SK-N-SH (cell line): ENCODE results near the gene HECW1. TPM values are rescaled to one million over a fixed set of nuclear protein-coding genes. Genes with fewer than 3 reads are reported as not detected.

Experiments used
- CTCF ChIA-PET: fragments of 300-600, 350-600 bp; formaldehyde crosslinking; extraction: SDS; loops from one replicate; lab custom pipeline; 2021; lab: Yijun Ruan, JAX
- POLR2A ChIA-PET: fragments of 350-600 bp; sonication (Branson Sonifier 250); formaldehyde crosslinking; extraction: SDS; loops from one replicate; lab custom pipeline; 2020; ENCODE audit warnings: antibody characterized with exemption, inconsistent platforms; lab: Yijun Ruan, JAX
- DNase-seq: peaks from one replicate; pipeline ENCODE4 v3.0.0; 2012
- H2AFZ ChIP-seq: fragments of 200-600 bp; sonication (generic); 2 replicates; pipeline ENCODE4 v1.8.1; 2016; ENCODE audit warnings: antibody characterized with exemption, mild to moderate bottlenecking, low read depth
- H3F3A ChIP-seq: fragments of 200-600 bp; sonication (generic); replicated peaks from 2 replicates; pipeline ENCODE3; 2016; ENCODE audit warnings: antibody characterized with exemption, mild to moderate bottlenecking; ENCODE audit not compliant: insufficient read depth
- H3K27ac ChIP-seq, 2 experiments: fragments of 200-500 bp in 1 of 2; fragments of 200-600 bp in 1 of 2; sonication (Bioruptor generic) in 1 of 2; sonication (generic), shearing (Covaris generic) in 1 of 2; 2 replicates each; pipeline versions ENCODE4 v1.5.1 to v1.6.1; 2014 to 2016; ENCODE audit warnings: low read depth in 2 of 2, inconsistent platforms in 1 of 2, low read length in 1 of 2, mild to moderate bottlenecking in 1 of 2, mixed read lengths in 1 of 2
- H3K27me3 ChIP-seq: fragments of 200-600 bp; sonication (generic), shearing (Covaris generic); 2 replicates; pipeline ENCODE4 v1.6.1; 2016; ENCODE audit warnings: mixed run types; ENCODE audit not compliant: insufficient read depth
- H3K36me3 ChIP-seq, 2 experiments: fragments of 200-500 bp in 1 of 2; fragments of 200-600 bp in 1 of 2; sonication (Bioruptor generic) in 1 of 2; sonication (generic) in 1 of 2; replicated peaks in 1 of 2; 2 replicates each; pipeline versions ENCODE3 to v1.5.1; 2014 to 2016; ENCODE audit warnings: low read length in 1 of 2, mild to moderate bottlenecking in 1 of 2; ENCODE audit not compliant: insufficient read depth in 2 of 2, control insufficient read depth in 1 of 2
- H3K4me1 ChIP-seq, 2 experiments: fragments of 200-500 bp in 1 of 2; fragments of 200-600 bp in 1 of 2; sonication (Bioruptor generic) in 1 of 2; sonication (generic), shearing (Covaris generic) in 1 of 2; 2 replicates each; pipeline versions ENCODE4 v1.5.1 to v1.6.1; 2014 to 2016; ENCODE audit warnings: low read depth in 1 of 2, low read length in 1 of 2, mixed run types in 1 of 2; ENCODE audit not compliant: insufficient read depth in 2 of 2, control insufficient read depth in 1 of 2
- H3K4me2 ChIP-seq: fragments of 200-600 bp; sonication (generic), shearing (Covaris generic); 2 replicates; pipeline ENCODE4 v1.6.1; 2017; ENCODE audit warnings: mixed run types
- H3K4me3 ChIP-seq, 2 experiments: fragments of 200-500 bp in 1 of 2; fragments of 200-600 bp in 1 of 2; sonication (Bioruptor generic) in 1 of 2; sonication (generic), shearing (Covaris generic) in 1 of 2; 2 replicates each; pipeline versions ENCODE4 v1.5.1 to v1.8.1; 2014 to 2016; ENCODE audit warnings: low read depth in 2 of 2, inconsistent platforms in 1 of 2, low read length in 1 of 2, mild to moderate bottlenecking in 1 of 2, mixed read lengths in 1 of 2, moderate library complexity in 1 of 2
- H3K79me2 ChIP-seq: fragments of 200-600 bp; sonication (generic); 2 replicates; pipeline ENCODE4 v1.8.1; 2017; ENCODE audit warnings: mild to moderate bottlenecking; ENCODE audit not compliant: insufficient read depth
- H3K9ac ChIP-seq: fragments of 200-600 bp; sonication (generic); 2 replicates; pipeline ENCODE4 v1.6.1; 2017; ENCODE audit warnings: mixed run types
- H3K9me2 ChIP-seq: fragments of 200-600 bp; sonication (generic); 2 replicates; pipeline ENCODE4 v1.6.1; 2017; ENCODE audit warnings: mixed run types
- H3K9me3 ChIP-seq: fragments of 200-600 bp; sonication (generic); 2 replicates; pipeline ENCODE4 v1.6.1; 2017; ENCODE audit warnings: mixed run types, mild to moderate bottlenecking, moderate library complexity
- H4K20me1 ChIP-seq: fragments of 200-600 bp; sonication (generic); 2 replicates; pipeline ENCODE4 v1.6.1; 2017; ENCODE audit warnings: mild to moderate bottlenecking, mixed run types; ENCODE audit not compliant: insufficient read depth
- CHD2 ChIP-seq: fragments of 150-350 bp; IDR thresholded peaks from 2 replicates; pipeline ENCODE4 v1.6.1; 2018; ENCODE audit warnings: low read length; ENCODE audit not compliant: partially characterized antibody
- EP300 ChIP-seq, 2 experiments: IDR thresholded peaks; 2 replicates each; pipeline versions ENCODE4 v1.4.0 to v1.6.1; 2012; ENCODE audit warnings: borderline replicate concordance in 1 of 2, low read depth in 1 of 2, low read length in 1 of 2
- EZH2phosphoT487 ChIP-seq: fragments of 200-600 bp; sonication (generic); IDR thresholded peaks from 2 replicates; pipeline ENCODE4 v1.6.1; 2017; ENCODE audit warnings: low read depth, mixed run types, mild to moderate bottlenecking, antibody characterized with exemption, moderate library complexity, borderline replicate concordance
- FOSL2 ChIP-seq: IDR thresholded peaks from 2 replicates; pipeline ENCODE4 v1.4.0; 2012; ENCODE audit warnings: low read depth, mild to moderate bottlenecking, moderate library complexity, borderline replicate concordance
- FOXJ3 ChIP-seq: sonication (generic); formaldehyde crosslinking; IDR thresholded peaks from 2 replicates; pipeline ENCODE4 v1.5.1; 2020; ENCODE audit warnings: mild to moderate bottlenecking, missing genetic modification reagents
- JUND ChIP-seq: IDR thresholded peaks from 2 replicates; pipeline ENCODE4 v1.4.0; 2012
- MXI1 ChIP-seq: IDR thresholded peaks from 2 replicates; pipeline ENCODE4 v1.6.1; 2012; ENCODE audit warnings: mild to moderate bottlenecking, low read depth, low read length, improper control_type of control experiment
- RAD21 ChIP-seq: IDR thresholded peaks from 2 replicates; pipeline ENCODE4 v1.6.1; 2012; ENCODE audit warnings: mild to moderate bottlenecking, low read length
- SIN3A ChIP-seq: IDR thresholded peaks from 2 replicates; pipeline ENCODE4 v1.6.1; 2012; ENCODE audit warnings: low read depth, mild to moderate bottlenecking, low read length, moderate library complexity, borderline replicate concordance
- SMC3 ChIP-seq: IDR thresholded peaks from 2 replicates; pipeline ENCODE4 v1.6.1; 2012; ENCODE audit warnings: low read depth, low read length, improper control_type of control experiment
- TCF12 ChIP-seq: IDR thresholded peaks from 2 replicates; pipeline ENCODE4 v1.4.0; 2012
- YY1 ChIP-seq: IDR thresholded peaks from 2 replicates; pipeline ENCODE4 v1.4.0; 2012; ENCODE audit warnings: low read depth, mild to moderate bottlenecking
- WGBS: methylation state at CpG from one replicate; pipeline ENCODE4 v1.1.6; 2017; ENCODE audit warnings: low lambda C conversion rate; 5-methylcytosine and 5-hydroxymethylcytosine counted together
- polyA plus RNA-seq, 3 experiments: library from polyadenylated mRNA; depleted of rRNA; stranded (reverse); fragments of >200 nt; gene quantifications; 2 replicates each; pipeline ENCODE4 v1.2.3, GENCODE V29; 2012
- TF ChIP-seq, protein P1 (sequence below): fragments of 150-350 bp; IDR thresholded peaks from 2 replicates; pipeline ENCODE4 v1.6.1; 2016; ENCODE audit warnings: mild to moderate bottlenecking, low read depth, low read length
- TF ChIP-seq, protein P2 (sequence below): IDR thresholded peaks from 2 replicates; pipeline ENCODE4 v1.4.0; 2012; ENCODE audit warnings: low read depth, borderline replicate concordance
- TF ChIP-seq, protein P3 (sequence below): fragments of 150-350 bp; IDR thresholded peaks from 2 replicates; pipeline ENCODE4 v1.6.1; 2017; ENCODE audit warnings: antibody characterized with exemption, low read length, low read depth, borderline replicate concordance

Gene HECW1
- polyA plus RNA-seq, 1 of the 3 experiments (the other 2 are of a cell fraction) = not detected

DNA sequence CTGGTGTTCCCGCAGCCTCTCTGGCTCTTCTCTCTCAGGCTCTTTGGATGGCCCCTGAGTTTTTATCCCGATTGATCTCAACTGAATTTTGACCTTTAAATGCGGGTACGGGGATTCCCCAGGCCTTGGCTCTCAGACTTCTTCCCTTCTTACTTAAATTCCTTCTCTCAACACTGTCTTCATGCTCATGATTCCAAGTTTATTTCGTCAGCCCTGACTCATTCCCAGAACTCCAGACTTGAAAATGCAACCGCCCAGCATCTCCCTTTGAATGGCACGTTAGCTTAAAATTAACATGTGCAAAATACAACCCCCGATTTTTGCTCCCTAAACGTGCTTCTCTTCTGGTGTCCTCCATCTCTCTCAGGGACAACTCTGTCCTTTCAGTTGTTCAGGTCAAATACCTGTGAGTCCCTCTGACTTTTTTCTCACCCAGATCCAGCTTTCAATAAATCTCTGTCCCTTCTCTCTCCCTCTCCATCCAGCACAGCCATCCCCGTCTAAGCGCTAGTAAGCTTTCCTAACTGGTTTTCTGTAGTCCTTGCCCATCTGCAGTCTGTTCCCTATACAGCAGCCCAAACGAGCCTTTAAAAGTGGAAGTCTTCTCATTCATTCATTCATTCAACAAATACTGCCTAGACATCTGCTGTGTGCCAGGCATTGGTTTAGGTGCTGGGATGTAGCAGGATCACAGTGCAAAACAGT is 7.1 kb downstream of the HECW1 start:
- DNase-seq = no peak
- H3K27me3 ChIP-seq = peaks cover 64% of the 10 kb centered on the region
- H3K4me3 ChIP-seq = no peak overlapping the region
- TF ChIP-seq TCF12 (0 out of 2 replicates have a peak, but pooled peaks have one; percentile 14), YY1 (no peak), EP300 (IDR thresholded peaks at IDR 0.05; ENCODE audit: borderline replicate concordance in 1 of 2, low read depth in 1 of 2, low read length in 1 of 2) (no peak), RAD21 (no peak), SIN3A (no peak), FOSL2 (peak; percentile 61; the same call in 1 of the 2 replicates), JUND (peak; percentile 59), MXI1 (no peak), EZH2phosphoT487 (no peak), SMC3 (no peak), CHD2 (no peak), FOXJ3 (CRISPR knock-in tag) (no peak)
- TF ChIP-seq, protein P1, sequence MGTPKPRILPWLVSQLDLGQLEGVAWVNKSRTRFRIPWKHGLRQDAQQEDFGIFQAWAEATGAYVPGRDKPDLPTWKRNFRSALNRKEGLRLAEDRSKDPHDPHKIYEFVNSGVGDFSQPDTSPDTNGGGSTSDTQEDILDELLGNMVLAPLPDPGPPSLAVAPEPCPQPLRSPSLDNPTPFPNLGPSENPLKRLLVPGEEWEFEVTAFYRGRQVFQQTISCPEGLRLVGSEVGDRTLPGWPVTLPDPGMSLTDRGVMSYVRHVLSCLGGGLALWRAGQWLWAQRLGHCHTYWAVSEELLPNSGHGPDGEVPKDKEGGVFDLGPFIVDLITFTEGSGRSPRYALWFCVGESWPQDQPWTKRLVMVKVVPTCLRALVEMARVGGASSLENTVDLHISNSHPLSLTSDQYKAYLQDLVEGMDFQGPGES = no peak
- TF ChIP-seq, protein P2, sequence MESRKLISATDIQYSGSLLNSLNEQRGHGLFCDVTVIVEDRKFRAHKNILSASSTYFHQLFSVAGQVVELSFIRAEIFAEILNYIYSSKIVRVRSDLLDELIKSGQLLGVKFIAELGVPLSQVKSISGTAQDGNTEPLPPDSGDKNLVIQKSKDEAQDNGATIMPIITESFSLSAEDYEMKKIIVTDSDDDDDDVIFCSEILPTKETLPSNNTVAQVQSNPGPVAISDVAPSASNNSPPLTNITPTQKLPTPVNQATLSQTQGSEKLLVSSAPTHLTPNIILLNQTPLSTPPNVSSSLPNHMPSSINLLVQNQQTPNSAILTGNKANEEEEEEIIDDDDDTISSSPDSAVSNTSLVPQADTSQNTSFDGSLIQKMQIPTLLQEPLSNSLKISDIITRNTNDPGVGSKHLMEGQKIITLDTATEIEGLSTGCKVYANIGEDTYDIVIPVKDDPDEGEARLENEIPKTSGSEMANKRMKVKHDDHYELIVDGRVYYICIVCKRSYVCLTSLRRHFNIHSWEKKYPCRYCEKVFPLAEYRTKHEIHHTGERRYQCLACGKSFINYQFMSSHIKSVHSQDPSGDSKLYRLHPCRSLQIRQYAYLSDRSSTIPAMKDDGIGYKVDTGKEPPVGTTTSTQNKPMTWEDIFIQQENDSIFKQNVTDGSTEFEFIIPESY = no peak
- TF ChIP-seq, protein P3, sequence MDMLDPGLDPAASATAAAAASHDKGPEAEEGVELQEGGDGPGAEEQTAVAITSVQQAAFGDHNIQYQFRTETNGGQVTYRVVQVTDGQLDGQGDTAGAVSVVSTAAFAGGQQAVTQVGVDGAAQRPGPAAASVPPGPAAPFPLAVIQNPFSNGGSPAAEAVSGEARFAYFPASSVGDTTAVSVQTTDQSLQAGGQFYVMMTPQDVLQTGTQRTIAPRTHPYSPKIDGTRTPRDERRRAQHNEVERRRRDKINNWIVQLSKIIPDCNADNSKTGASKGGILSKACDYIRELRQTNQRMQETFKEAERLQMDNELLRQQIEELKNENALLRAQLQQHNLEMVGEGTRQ = no peak
- 10% methylated on average over 12 of the region's 12 CpGs for WGBS
- ChIA-PET POLR2A (no interaction called here), CTCF (interaction anchor here (5.9 kb wide), 1 partner anchor 11 kb away, joined by 39 read pairs; no protein-coding TSS in a partner anchor)
- no peak overlapping the region for H3K9ac ChIP-seq
- no peaks in the 10 kb centered on the region for H3K4me1 ChIP-seq
- no peaks in the 10 kb centered on the region for H3K36me3 ChIP-seq
- H3F3A ChIP-seq = no peaks in the 10 kb centered on the region
- no peaks in the 10 kb centered on the region for H3K79me2 ChIP-seq
- peak overlapping the region; percentile 10; the same call in 1 of the 2 replicates for H2AFZ ChIP-seq
- H3K9me3 ChIP-seq = no peaks in the 10 kb centered on the region
- H4K20me1 ChIP-seq = no peaks in the 10 kb centered on the region
- H3K27ac ChIP-seq = no peak overlapping the region
- H3K4me2 ChIP-seq = peak overlapping the region; percentile 28
- H3K9me2 ChIP-seq = no peaks in the 10 kb centered on the region
